Ovary (tissue), 3 donors: ENCODE results near the gene LRMDA.

ENCODE experiments used
- POLR2A ChIP-seq: fragments of 450-650 bp; IDR thresholded peaks from one replicate; pipeline ENCODE4 v1.6.1; 2017; ENCODE audit warnings: antibody characterized with exemption, mild to moderate bottlenecking, moderate library complexity
- TF ChIP-seq, protein P1 (sequence below), 3 donors: fragments of 450-650 bp in 2 of 3; fragments of 200-600 bp in 1 of 3; IDR thresholded peaks; one replicate each; pipeline versions ENCODE4 v1.5.1 to v1.8.0; 2016 to 2022; ENCODE audit warnings: antibody characterized with exemption in 3 of 3, mild to moderate bottlenecking in 1 of 3
- donor health status: DM: no; HTN: no; CAD: no.

DNA sequence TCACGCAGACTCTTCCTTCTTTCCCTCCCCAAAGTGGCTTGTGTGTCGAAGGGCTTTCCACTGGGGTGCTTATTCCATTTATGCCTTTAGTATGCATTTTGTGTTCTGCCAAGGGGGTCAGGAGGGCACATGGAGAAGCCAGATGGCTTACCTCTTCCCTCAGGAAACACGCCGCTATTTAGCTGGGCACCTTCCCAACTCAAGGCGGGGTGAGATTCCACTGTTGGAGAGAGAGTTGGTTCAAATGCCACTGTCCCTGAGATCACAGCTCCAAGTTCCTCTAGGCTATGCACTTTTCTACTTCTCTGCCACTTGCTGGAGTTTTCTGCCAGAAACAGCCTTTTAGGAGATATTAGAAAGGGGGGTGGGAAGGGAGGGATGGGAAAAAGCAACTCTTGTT lies 1091.8 kb downstream of the LRMDA start:
- no peak for TF ChIP-seq POLR2A
- TF ChIP-seq, protein P1, sequence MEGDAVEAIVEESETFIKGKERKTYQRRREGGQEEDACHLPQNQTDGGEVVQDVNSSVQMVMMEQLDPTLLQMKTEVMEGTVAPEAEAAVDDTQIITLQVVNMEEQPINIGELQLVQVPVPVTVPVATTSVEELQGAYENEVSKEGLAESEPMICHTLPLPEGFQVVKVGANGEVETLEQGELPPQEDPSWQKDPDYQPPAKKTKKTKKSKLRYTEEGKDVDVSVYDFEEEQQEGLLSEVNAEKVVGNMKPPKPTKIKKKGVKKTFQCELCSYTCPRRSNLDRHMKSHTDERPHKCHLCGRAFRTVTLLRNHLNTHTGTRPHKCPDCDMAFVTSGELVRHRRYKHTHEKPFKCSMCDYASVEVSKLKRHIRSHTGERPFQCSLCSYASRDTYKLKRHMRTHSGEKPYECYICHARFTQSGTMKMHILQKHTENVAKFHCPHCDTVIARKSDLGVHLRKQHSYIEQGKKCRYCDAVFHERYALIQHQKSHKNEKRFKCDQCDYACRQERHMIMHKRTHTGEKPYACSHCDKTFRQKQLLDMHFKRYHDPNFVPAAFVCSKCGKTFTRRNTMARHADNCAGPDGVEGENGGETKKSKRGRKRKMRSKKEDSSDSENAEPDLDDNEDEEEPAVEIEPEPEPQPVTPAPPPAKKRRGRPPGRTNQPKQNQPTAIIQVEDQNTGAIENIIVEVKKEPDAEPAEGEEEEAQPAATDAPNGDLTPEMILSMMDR (IDR thresholded peaks at IDR 0.05) = no peak
